OCI-LY1 (cell line): ENCODE results near the gene DISP2.

Experiments used
- EZH2 ChIP-seq: fragments of 200-600 bp; sonication (generic), shearing (Covaris generic); IDR thresholded peaks from 2 replicates; pipeline ENCODE4 v1.8.0; 2017; ENCODE audit warnings: borderline replicate concordance, mixed run types, mild to moderate bottlenecking, antibody characterized with exemption, low read length, moderate library complexity, mixed read lengths
- TF ChIP-seq, protein P1 (sequence below): fragments of 200-600 bp; sonication (generic), shearing (Covaris generic); IDR thresholded peaks from 2 replicates; pipeline ENCODE4 v1.5.1; 2017; ENCODE audit warnings: mild to moderate bottlenecking, antibody characterized with exemption, low read length, moderate library complexity, mixed read lengths

GRCh38 chr15:40416056-40416455, 58.0 kb downstream of the DISP2 start:
- TF ChIP-seq, protein P1, sequence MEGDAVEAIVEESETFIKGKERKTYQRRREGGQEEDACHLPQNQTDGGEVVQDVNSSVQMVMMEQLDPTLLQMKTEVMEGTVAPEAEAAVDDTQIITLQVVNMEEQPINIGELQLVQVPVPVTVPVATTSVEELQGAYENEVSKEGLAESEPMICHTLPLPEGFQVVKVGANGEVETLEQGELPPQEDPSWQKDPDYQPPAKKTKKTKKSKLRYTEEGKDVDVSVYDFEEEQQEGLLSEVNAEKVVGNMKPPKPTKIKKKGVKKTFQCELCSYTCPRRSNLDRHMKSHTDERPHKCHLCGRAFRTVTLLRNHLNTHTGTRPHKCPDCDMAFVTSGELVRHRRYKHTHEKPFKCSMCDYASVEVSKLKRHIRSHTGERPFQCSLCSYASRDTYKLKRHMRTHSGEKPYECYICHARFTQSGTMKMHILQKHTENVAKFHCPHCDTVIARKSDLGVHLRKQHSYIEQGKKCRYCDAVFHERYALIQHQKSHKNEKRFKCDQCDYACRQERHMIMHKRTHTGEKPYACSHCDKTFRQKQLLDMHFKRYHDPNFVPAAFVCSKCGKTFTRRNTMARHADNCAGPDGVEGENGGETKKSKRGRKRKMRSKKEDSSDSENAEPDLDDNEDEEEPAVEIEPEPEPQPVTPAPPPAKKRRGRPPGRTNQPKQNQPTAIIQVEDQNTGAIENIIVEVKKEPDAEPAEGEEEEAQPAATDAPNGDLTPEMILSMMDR, result no peak
- TF ChIP-seq EZH2, result no peak
